RWPE2 (cell line): ENCODE results near the gene ABHD16B.

Source experiments
- ATAC-seq: fragments of 200-7000 bp; cut with Tn5 transposase; 3 replicates; pipeline ENCODE4 v1.9.1; 2021; ENCODE audit warnings: low read depth
- DNase-seq: peaks from one replicate; pipeline ENCODE4 v3.0.0-alpha.2; 2020; ENCODE audit warnings: low spot score
- H3K27ac ChIP-seq: fragments of 450-650 bp; 2 replicates; pipeline ENCODE4 v1.5.1; 2017; ENCODE audit warnings: mild to moderate bottlenecking; ENCODE audit not compliant: poor library complexity, severe bottlenecking
- H3K27me3 ChIP-seq: fragments of 250-450 bp; sonication (Bioruptor Pico); 2 replicates; pipeline ENCODE4 v1.5.1; 2021; ENCODE audit warnings: mild to moderate bottlenecking, moderate library complexity; ENCODE audit not compliant: insufficient read depth, poor library complexity, severe bottlenecking
- H3K36me3 ChIP-seq: fragments of 250-450 bp; sonication (Bioruptor Pico); 2 replicates; pipeline ENCODE4 v1.5.1; 2020; ENCODE audit warnings: low read depth, mild to moderate bottlenecking, moderate library complexity
- H3K4me1 ChIP-seq: fragments of 250-450 bp; sonication (Bioruptor Pico); 2 replicates; pipeline ENCODE4 v1.5.1; 2021; ENCODE audit warnings: mild to moderate bottlenecking, moderate library complexity; ENCODE audit not compliant: insufficient read depth, poor library complexity, severe bottlenecking
- H3K4me3 ChIP-seq: fragments of 250-450 bp; sonication (Bioruptor Pico); 2 replicates; pipeline ENCODE4 v1.5.1; 2021; ENCODE audit warnings: mild to moderate bottlenecking, moderate library complexity; ENCODE audit not compliant: severe bottlenecking
- H3K9me3 ChIP-seq: fragments of 250-450 bp; sonication (Bioruptor Pico); 2 replicates; pipeline ENCODE4 v1.5.1; 2021; ENCODE audit warnings: mild to moderate bottlenecking, moderate library complexity; ENCODE audit not compliant: severe bottlenecking
- TF ChIP-seq, protein P1 (sequence below): fragments of 450-650 bp; IDR thresholded peaks from one replicate; pipeline ENCODE4 v1.5.1; 2017; ENCODE audit warnings: mild to moderate bottlenecking, moderate library complexity; ENCODE audit not compliant: poor library complexity, severe bottlenecking

Gene ABHD16B

GRCh38 chr20:63854766-63855362 lies 6.4 kb upstream of the ABHD16B start:
- TF ChIP-seq, protein P1, sequence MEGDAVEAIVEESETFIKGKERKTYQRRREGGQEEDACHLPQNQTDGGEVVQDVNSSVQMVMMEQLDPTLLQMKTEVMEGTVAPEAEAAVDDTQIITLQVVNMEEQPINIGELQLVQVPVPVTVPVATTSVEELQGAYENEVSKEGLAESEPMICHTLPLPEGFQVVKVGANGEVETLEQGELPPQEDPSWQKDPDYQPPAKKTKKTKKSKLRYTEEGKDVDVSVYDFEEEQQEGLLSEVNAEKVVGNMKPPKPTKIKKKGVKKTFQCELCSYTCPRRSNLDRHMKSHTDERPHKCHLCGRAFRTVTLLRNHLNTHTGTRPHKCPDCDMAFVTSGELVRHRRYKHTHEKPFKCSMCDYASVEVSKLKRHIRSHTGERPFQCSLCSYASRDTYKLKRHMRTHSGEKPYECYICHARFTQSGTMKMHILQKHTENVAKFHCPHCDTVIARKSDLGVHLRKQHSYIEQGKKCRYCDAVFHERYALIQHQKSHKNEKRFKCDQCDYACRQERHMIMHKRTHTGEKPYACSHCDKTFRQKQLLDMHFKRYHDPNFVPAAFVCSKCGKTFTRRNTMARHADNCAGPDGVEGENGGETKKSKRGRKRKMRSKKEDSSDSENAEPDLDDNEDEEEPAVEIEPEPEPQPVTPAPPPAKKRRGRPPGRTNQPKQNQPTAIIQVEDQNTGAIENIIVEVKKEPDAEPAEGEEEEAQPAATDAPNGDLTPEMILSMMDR: no peak
- H3K36me3 ChIP-seq: no peaks in the 10 kb centered on the region
- DNase-seq (peak; percentile 82), ATAC-seq (peak; percentile 3; the same call in 2 of the 3 replicates)
- H3K27me3 ChIP-seq: peaks cover 38% of the 10 kb centered on the region
- H3K9me3 ChIP-seq: no peaks in the 10 kb centered on the region
- H3K4me3 ChIP-seq: no peak overlapping the region
- H3K4me1 ChIP-seq: no peaks in the 10 kb centered on the region
- H3K27ac ChIP-seq: no peak overlapping the region

- H3K4me1 ChIP-seq: no peaks in the 10 kb centered on the region
- H3K36me3 ChIP-seq: no peaks in the 10 kb centered on the region
- DNase-seq (peak; percentile 83), ATAC-seq (peak; percentile 2; the same call in 2 of the 3 replicates)
- peaks cover 38% of the 10 kb centered on the region for H3K27me3 ChIP-seq
- H3K4me3 ChIP-seq: no peak overlapping the region
- no peaks in the 10 kb centered on the region for H3K9me3 ChIP-seq
- H3K27ac ChIP-seq: no peak overlapping the region
- TF ChIP-seq, protein P1: no peak
Measured at GRCh38 chr20:63855363-63856097, 5.8 kb upstream of the ABHD16B start.

GRCh38 chr20:63856098-63856511 lies 5.2 kb upstream of the ABHD16B start:
- no peak overlapping the region for H3K27ac ChIP-seq
- peak; percentile 84 for DNase-seq
- no peak overlapping the region for H3K4me3 ChIP-seq
- TF ChIP-seq, protein P1: no peak
- no peaks in the 10 kb centered on the region for H3K4me1 ChIP-seq
- ATAC-seq: no peak
- H3K36me3 ChIP-seq: no peaks in the 10 kb centered on the region
- no peaks in the 10 kb centered on the region for H3K9me3 ChIP-seq
- H3K27me3 ChIP-seq: peaks cover 38% of the 10 kb centered on the region

DNA sequence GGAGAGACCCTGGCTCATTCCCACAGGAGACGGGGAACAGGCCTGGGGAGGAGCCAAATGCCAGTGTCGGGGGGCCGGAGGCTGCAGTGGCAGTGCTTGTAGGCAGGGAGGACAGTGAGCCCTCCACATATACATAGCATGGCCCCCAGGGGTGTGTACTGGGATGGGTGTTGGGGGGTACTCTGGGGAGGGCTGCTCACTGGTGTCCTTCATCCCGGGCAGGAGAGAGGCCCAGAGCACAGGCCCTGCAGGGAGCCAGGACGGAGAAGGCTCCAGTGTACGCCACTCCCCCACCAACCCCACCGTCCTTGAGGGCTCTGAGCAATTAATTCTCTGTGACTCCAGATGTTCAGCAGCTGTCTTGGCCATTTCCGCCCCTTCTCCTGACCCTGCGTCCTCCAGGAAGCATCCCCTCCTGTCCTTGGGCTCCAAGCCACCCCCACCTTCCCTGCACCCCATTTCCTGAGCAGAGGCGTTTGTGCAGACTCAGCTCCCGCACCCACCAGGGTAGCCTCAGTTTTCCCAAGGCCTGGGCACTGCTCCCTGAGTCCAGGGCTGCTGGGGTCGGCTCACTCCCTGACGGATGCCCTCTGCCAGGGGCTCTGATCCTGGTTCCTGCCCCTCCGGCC lies 3.4 kb upstream of the ABHD16B start:
- TF ChIP-seq, protein P1: no peak
- Histone ChIP-seq H3K9me3 (no peaks in the 10 kb centered on the region), H3K27me3 (peaks cover 38% of the 10 kb centered on the region), H3K36me3 (peaks cover 6% of the 10 kb centered on the region; the same call in 1 of the 2 replicates), H3K4me3 (no peak overlapping the region), H3K27ac (no peak overlapping the region), H3K4me1 (no peaks in the 10 kb centered on the region)
- peak; percentile 11 for ATAC-seq
- peak; percentile 86 for DNase-seq
